ENCODE measurements around the gene PIEZO1. TPM values are rescaled to one million over a fixed set of nuclear protein-coding genes. Genes with fewer than 3 reads are reported as not detected.

The PIEZO1 gene
- total and polyA plus RNA-seq, 9 of the 15 experiments (the other 6 are each of a cell fraction or from before 2014, with no cell fraction given), result 3.6 to 432 (median 131) TPM

GRCh38 chr16:88737298-88738150, 47.5 kb downstream of the PIEZO1 start (continued):
- TF ChIP-seq CLOCK (CRISPR knock-in tag; IDR thresholded peaks at IDR 0.05; ENCODE audit: borderline replicate concordance), result no peak
- TF ChIP-seq ZNF407 (IDR thresholded peaks at IDR 0.05; ENCODE audit: low read depth), result no peak
- no peak for TF ChIP-seq FOS (IDR thresholded peaks at IDR 0.05; ENCODE audit: extremely low read depth, insufficient read length)
- TF ChIP-seq, protein P1, sequence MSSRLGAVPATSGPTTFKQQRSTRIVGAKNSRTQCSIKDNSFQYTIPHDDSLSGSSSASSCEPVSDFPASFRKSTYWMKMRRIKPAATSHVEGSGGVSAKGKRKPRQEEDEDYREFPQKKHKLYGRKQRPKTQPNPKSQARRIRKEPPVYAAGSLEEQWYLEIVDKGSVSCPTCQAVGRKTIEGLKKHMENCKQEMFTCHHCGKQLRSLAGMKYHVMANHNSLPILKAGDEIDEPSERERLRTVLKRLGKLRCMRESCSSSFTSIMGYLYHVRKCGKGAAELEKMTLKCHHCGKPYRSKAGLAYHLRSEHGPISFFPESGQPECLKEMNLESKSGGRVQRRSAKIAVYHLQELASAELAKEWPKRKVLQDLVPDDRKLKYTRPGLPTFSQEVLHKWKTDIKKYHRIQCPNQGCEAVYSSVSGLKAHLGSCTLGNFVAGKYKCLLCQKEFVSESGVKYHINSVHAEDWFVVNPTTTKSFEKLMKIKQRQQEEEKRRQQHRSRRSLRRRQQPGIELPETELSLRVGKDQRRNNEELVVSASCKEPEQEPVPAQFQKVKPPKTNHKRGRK (tag; IDR thresholded peaks at IDR 0.05), result no peak
- 0 out of 4 replicates have a peak, but pooled peaks of 1 of the 2 experiments have one; percentile 34 for TF ChIP-seq TRIM24 (IDR thresholded peaks at IDR 0.05)
- peak; percentile 98 for TF ChIP-seq MYC (IDR thresholded peaks at IDR 0.05; ENCODE audit: low read depth, low read length)
- TF ChIP-seq MYC (CRISPR knock-in tag; IDR thresholded peaks at IDR 0.05; ENCODE audit: borderline replicate concordance, low read depth), result no peak; the same call in 1 of the 2 replicates
- TF ChIP-seq RNF2 (IDR thresholded peaks at IDR 0.05), result no peak; the same call in none of the 2 replicates
- TF ChIP-seq CREBBP (IDR thresholded peaks at IDR 0.05; ENCODE audit: low read depth, low read length), result no peak
